Tibial nerve (tissue), 4 donors: Measurements from ENCODE around the gene PAN3. TPM values are rescaled to one million over a fixed set of nuclear protein-coding genes. Genes with fewer than 3 reads are reported as not detected.

ENCODE experiments used
- DNase-seq, 2 donors: peaks; one replicate each; pipeline ENCODE4 v3.0.0-alpha.2; 2019; ENCODE audit warnings: low spot score in 2 of 2
- H3K27ac ChIP-seq, 4 donors: fragments of 200-600 bp; sonication (generic) in 3 of 4; one replicate each; pipeline ENCODE4 v1.5.1; 2017 to 2019; ENCODE audit warnings: mild to moderate bottlenecking in 1 of 4
- H3K27me3 ChIP-seq, 2 donors: fragments of 200-600 bp; sonication (generic) in 1 of 2; one replicate each; pipeline versions ENCODE4 v1.5.1 to v1.6.0; 2017 to 2019
- H3K36me3 ChIP-seq, 3 donors: fragments of 200-600 bp; sonication (generic); one replicate each; pipeline ENCODE4 v1.5.1; 2018 to 2019
- H3K4me1 ChIP-seq, 4 donors: fragments of 200-600 bp; sonication (generic) in 3 of 4; one replicate each; pipeline ENCODE4 v1.5.1; 2017 to 2019
- H3K4me3 ChIP-seq, 4 donors: fragments of 200-600 bp; sonication (generic) in 3 of 4; one replicate each; pipeline ENCODE4 v1.5.1; 2017 to 2019; ENCODE audit warnings: mild to moderate bottlenecking in 1 of 4, moderate library complexity in 1 of 4
- H3K9me3 ChIP-seq, 4 donors: fragments of 200-600 bp; sonication (generic) in 3 of 4; one replicate each; pipeline ENCODE4 v1.5.1; 2017 to 2019
- EP300 ChIP-seq, 2 donors: sonication (generic); formaldehyde crosslinking; IDR thresholded peaks; one replicate each; pipeline ENCODE4 v1.6.1; 2017; ENCODE audit warnings: antibody characterized with exemption in 2 of 2, mild to moderate bottlenecking in 1 of 2
- POLR2A ChIP-seq, 2 donors: fragments of 450-650 bp; IDR thresholded peaks; one replicate each; pipeline ENCODE4 v1.6.1; 2017; ENCODE audit warnings: antibody characterized with exemption in 2 of 2, mild to moderate bottlenecking in 2 of 2, moderate library complexity in 2 of 2
- WGBS, 2 donors: methylation state at CpG; one replicate each; pipeline ENCODE4 v1.1.5; 2018; 5-methylcytosine and 5-hydroxymethylcytosine counted together
- total RNA-seq, 4 donors: library from RNA; depleted of rRNA; stranded (reverse); fragments of >200 nt; gene quantifications; one replicate each; pipeline ENCODE4 v1.1.0, GENCODE V29; 2016
- TF ChIP-seq, protein P1 (sequence below), 5 experiments: fragments of 200-600 bp in 3 of 5; fragments of 450-650 bp in 2 of 5; sonication (generic) in 3 of 5; IDR thresholded peaks; one replicate each; pipeline ENCODE4 v1.5.1; 2016 to 2019; ENCODE audit warnings: antibody characterized with exemption in 5 of 5, mild to moderate bottlenecking in 3 of 5, moderate library complexity in 2 of 5

PAN3 gene
- total RNA-seq, 4 donors from 2014 or later: 40.5 to 54.4 (median 49.0) TPM

DNA sequence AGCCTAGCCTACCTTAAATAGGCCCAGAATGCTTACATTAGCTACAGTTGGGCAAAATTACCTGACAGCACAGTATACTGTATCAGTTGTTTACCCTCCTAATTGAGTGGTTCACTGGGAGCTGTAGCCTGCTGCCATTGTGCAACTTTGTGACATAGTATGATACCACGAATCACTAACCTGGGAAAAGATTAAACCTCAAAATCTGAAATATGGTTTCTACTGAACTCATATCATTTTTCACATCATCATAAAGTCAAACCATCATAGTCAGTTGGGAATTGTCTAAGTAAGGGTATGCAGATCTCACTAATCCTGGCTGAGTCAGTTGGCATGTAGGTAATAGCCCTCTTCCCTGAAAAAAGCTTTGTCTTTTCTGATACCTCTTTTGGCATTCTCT, 9.2 kb downstream of the PAN3 start:
- no peaks in the 10 kb centered on the region for H3K9me3 ChIP-seq
- WGBS, 2 donors: 76 to 80% methylated on average over 1 of the region's 1 CpG
- peaks cover 0 to 5% (median 0%) of the 10 kb centered on the region in 3 donors for H3K36me3 ChIP-seq
- no peak overlapping the region for H3K27ac ChIP-seq
- H3K27me3 ChIP-seq: no peaks in the 10 kb centered on the region
- peaks cover 0 to 46% (median 5%) of the 10 kb centered on the region in 4 donors for H3K4me1 ChIP-seq
- no peak overlapping the region for H3K4me3 ChIP-seq
- no peak for DNase-seq
- TF ChIP-seq EP300 (IDR thresholded peaks at IDR 0.05): no peak
- no peak for TF ChIP-seq POLR2A (IDR thresholded peaks at IDR 0.05)
- TF ChIP-seq, protein P1, sequence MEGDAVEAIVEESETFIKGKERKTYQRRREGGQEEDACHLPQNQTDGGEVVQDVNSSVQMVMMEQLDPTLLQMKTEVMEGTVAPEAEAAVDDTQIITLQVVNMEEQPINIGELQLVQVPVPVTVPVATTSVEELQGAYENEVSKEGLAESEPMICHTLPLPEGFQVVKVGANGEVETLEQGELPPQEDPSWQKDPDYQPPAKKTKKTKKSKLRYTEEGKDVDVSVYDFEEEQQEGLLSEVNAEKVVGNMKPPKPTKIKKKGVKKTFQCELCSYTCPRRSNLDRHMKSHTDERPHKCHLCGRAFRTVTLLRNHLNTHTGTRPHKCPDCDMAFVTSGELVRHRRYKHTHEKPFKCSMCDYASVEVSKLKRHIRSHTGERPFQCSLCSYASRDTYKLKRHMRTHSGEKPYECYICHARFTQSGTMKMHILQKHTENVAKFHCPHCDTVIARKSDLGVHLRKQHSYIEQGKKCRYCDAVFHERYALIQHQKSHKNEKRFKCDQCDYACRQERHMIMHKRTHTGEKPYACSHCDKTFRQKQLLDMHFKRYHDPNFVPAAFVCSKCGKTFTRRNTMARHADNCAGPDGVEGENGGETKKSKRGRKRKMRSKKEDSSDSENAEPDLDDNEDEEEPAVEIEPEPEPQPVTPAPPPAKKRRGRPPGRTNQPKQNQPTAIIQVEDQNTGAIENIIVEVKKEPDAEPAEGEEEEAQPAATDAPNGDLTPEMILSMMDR (IDR thresholded peaks at IDR 0.05): no peak

DNA sequence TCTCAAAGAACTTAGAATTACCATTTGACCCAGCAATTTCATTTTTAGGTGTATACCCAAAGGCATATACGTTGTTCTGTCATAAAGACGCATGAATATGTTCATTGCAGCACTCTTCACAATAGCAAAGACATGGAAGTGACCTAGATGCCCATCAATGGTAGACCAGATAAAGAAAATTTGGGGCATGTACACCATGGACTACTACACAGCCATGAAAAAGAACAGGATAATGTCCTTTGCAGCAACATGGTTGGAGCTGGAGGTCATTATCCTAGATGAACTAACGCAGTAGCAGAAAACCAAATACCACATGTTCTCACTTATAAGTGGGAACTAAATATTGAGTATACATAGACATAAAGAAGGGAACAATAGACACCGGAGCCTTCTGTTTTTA, 20.7 kb downstream of the PAN3 start:
- no peak for DNase-seq
- Histone ChIP-seq H3K9me3 (peaks cover 0 to 2% (median 0%) of the 10 kb centered on the region in 4 donors), H3K4me3 (no peak overlapping the region), H3K36me3 (peaks cover 0 to 4% (median 0%) of the 10 kb centered on the region in 3 donors), H3K27ac (no peak overlapping the region), H3K27me3 (no peaks in the 10 kb centered on the region), H3K4me1 (peaks cover 0 to 12% (median 5%) of the 10 kb centered on the region in 4 donors)
- WGBS, 2 donors: 96 to 97% methylated on average over 4 of the region's 4 CpGs
- TF ChIP-seq, protein P1 (IDR thresholded peaks at IDR 0.05): no peak
- TF ChIP-seq POLR2A (IDR thresholded peaks at IDR 0.05) (no peak), EP300 (IDR thresholded peaks at IDR 0.05) (no peak)

DNA sequence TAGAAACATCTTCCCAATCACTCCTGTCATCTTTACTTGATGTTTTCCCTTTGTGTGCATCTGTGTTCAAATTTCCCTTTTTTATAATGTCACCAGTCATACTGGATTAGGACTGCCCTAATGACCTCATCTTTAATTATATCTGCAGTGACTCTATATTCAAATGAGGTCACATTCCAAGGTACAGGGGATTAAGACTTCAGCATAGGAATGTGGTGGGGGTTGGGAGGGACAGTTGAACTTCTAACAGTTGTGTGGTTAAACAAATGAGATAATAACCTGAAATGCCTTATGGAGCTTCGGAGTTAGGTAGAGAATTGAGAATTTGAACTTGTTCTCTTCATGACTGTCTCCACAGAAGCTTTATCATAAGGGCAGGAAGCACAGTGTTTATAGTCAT, 23.0 kb downstream of the PAN3 start:
- DNase-seq: no peak
- Histone ChIP-seq H3K27ac (no peak overlapping the region), H3K4me1 (peaks cover 0 to 17% (median 6%) of the 10 kb centered on the region in 4 donors), H3K9me3 (peaks cover 0 to 2% (median 0%) of the 10 kb centered on the region in 4 donors), H3K36me3 (no peaks in the 10 kb centered on the region), H3K27me3 (no peaks in the 10 kb centered on the region), H3K4me3 (no peak overlapping the region)
- WGBS, 2 donors: 43 to 68% methylated on average over 1 of the region's 1 CpG
- TF ChIP-seq, protein P1 (IDR thresholded peaks at IDR 0.05): no peak
- TF ChIP-seq EP300 (IDR thresholded peaks at IDR 0.05) (no peak), POLR2A (IDR thresholded peaks at IDR 0.05) (no peak)

DNA sequence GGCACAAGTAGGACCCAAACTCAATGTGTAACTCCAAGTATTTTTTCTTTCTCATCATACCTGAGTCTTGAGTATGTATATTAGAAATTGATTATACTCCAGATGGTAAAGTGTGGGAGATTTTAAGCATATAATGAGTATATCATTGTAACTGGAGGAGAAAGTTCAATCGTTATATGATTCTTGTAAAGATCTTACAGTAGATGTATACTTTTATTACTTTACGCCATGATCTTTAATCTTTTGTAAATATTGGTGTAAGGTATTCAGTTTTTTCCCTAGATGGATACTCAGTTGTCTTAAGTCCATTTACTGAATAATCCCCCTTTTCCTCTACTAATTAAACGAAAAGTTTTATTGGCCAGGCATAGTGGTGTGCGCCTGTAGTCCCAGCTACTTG, 25.2 kb downstream of the PAN3 start:
- TF ChIP-seq POLR2A (IDR thresholded peaks at IDR 0.05): no peak
- no peak for DNase-seq
- Histone ChIP-seq H3K36me3 (no peaks in the 10 kb centered on the region), H3K9me3 (peaks cover 0 to 2% (median 0%) of the 10 kb centered on the region in 4 donors), H3K4me1 (peaks cover 0 to 17% (median 6%) of the 10 kb centered on the region in 4 donors), H3K4me3 (no peak overlapping the region), H3K27ac (no peak overlapping the region), H3K27me3 (no peaks in the 10 kb centered on the region)
- 96 to 99% methylated on average over 4 of the region's 4 CpGs for WGBS, 2 donors

DNA sequence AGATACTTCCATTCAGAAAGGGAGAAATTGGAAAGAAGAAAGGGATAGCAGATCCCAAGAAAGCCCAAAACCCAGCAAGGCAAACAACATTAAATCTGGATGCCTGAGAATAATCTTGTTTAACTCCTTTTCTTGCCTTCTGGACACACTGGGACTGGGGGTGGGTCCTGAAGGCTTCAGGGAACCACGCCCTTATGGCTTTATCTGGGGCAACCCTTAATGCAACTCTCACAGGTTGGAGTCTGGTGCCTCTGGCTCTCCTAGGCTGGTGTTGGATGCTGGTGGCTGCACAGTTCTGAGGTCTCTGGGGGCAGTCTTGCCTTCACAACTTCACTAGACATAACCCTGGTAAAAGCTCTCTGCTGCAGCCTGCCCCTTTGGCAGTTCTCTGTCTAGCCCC, 27.9 kb downstream of the PAN3 start:
- TF ChIP-seq, protein P1 (IDR thresholded peaks at IDR 0.05): no peak
- no peak for TF ChIP-seq EP300 (IDR thresholded peaks at IDR 0.05)
- no peak for TF ChIP-seq POLR2A (IDR thresholded peaks at IDR 0.05)
- 92 to 100% methylated on average over 1 of the region's 1 CpG for WGBS, 2 donors
- no peaks in the 10 kb centered on the region for H3K9me3 ChIP-seq
- no peak overlapping the region for H3K27ac ChIP-seq
- peaks cover 0 to 13% (median 4%) of the 10 kb centered on the region in 4 donors for H3K4me1 ChIP-seq
- no peak overlapping the region for H3K4me3 ChIP-seq
- no peaks in the 10 kb centered on the region for H3K27me3 ChIP-seq
- DNase-seq: no peak
- H3K36me3 ChIP-seq: no peaks in the 10 kb centered on the region

DNA sequence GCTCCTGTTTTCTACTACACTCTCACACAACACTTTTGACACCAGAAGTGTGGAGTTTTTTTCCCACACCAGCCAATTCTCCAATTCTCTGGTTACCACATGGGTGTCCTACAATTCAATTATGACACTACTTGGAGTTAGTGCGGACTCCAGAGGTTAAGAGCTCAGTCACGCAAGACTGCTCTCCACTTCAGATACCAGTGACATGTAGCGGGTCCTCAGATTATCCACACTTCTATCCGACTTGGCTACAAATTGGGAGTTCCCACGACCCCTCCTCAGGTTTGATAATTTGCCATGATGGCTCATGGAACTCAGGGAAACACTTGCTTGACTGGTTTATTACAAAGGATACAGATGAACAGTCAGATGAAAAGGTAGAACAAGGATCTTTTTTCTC, 32.9 kb downstream of the PAN3 start:
- WGBS, 2 donors: 90 to 98% methylated on average over 5 of the region's 5 CpGs
- no peak for DNase-seq
- no peak overlapping the region for H3K4me3 ChIP-seq
- no peaks in the 10 kb centered on the region for H3K27me3 ChIP-seq
- no peaks in the 10 kb centered on the region for H3K4me1 ChIP-seq
- no peaks in the 10 kb centered on the region for H3K9me3 ChIP-seq
- H3K36me3 ChIP-seq: peaks cover 0 to 3% (median 0%) of the 10 kb centered on the region in 3 donors
- TF ChIP-seq, protein P1 (IDR thresholded peaks at IDR 0.05): no peak
- TF ChIP-seq POLR2A (IDR thresholded peaks at IDR 0.05): no peak
- no peak for TF ChIP-seq EP300 (IDR thresholded peaks at IDR 0.05)
- no peak overlapping the region for H3K27ac ChIP-seq
